GM21360 (cell line): ENCODE measurements around the gene OR1K1.
"Not testable (repeated sequence)": the region's sequence is repeated elsewhere in the genome, so short reads cannot be mapped to it uniquely, and the experiment has no call there.

Source experiments
- ATAC-seq: cut with Tn5 transposase; IDR thresholded peaks from one replicate; pipeline ENCODE4 v1.9.1; 2021; ENCODE audit warnings: mild to moderate bottlenecking, moderate library complexity; ENCODE audit not compliant: unreplicated experiment

Gene OR1K1

DNA sequence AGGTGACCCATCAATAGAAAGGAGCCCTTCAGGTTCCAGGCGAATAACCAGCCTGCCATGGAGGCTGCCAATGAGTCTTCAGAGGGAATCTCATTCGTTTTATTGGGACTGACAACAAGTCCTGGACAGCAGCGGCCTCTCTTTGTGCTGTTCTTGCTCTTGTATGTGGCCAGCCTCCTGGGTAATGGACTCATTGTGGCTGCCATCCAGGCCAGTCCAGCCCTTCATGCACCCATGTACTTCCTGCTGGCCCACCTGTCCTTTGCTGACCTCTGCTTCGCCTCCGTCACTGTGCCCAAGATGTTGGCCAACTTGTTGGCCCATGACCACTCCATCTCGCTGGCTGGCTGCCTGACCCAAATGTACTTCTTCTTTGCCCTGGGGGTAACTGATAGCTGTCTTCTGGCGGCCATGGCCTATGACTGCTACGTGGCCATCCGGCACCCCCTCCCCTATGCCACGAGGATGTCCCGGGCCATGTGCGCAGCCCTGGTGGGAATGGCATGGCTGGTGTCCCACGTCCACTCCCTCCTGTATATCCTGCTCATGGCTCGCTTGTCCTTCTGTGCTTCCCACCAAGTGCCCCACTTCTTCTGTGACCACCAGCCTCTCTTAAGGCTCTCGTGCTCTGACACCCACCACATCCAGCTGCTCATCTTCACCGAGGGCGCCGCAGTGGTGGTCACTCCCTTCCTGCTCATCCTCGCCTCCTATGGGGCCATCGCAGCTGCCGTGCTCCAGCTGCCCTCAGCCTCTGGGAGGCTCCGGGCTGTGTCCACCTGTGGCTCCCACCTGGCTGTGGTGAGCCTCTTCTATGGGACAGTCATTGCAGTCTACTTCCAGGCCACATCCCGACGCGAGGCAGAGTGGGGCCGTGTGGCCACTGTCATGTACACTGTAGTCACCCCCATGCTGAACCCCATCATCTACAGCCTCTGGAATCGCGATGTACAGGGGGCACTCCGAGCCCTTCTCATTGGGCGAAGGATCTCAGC lies at the start of gene OR1K1:
OR1K1 (plus strand) TSS at position 58 of the 995 bp plus-strand sequence; CDS start at position 58, 0 bp downstream.
- ATAC-seq, result no peak

DNA sequence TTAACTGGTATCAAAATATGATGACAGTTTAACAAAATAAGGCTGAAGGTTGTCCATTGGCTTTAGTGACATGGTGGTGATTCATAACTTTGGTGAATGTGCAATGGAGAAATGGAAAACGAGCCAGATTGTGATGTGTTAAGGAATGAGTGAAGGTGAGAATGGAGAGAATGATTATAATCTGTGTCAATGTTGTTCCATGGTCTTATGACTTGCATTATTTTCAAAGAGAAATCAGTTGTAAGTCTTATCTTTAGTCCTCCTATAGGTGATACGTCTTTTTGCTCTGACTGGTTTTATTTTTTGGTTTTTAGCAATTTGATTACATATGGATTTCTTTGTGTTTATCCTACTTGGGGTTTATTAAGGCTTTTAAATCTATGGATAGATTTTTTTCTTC lies 45.1 kb upstream of the OR1K1 start:
- ATAC-seq, result no peak

DNA sequence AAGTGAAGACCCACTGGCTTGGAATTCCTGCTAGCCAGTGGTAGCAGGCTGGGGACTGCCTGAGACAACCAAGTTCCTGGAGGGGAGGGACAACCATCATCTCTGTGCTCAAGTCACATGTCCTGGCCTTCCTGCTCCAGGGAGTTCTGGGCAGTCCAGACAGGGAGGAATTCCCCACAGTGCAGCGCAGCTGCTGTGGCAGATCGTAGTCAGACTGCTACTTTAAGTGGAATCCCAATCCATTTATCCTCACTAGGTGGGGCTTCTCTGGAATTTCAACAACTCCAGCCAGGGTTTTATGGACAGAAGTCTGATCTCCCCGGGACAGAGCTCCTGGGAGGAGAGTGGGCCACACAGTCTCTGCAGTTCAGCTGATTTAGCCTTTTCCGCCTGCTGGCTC lies 32.1 kb upstream of the OR1K1 start:
- no peak for ATAC-seq

DNA sequence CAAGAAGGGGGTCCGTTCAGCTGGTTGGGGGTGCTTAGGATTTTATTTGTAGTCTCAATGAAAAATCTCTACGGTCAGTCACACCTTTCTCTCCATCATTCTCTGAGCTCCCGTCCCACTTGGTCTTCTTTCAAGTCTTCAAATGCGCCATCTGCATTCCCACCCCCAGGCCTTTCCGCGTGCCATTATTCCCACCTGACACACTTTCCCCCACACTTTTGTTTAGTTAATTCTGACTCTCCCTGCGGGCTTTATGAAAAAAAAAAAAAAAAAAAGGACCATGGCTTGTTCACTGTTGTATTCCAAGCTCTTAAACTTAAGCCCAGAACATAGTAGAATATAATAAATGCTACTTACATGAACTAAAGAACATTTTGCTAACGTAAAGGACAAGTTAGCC lies 22.9 kb upstream of the OR1K1 start:
- no peak for ATAC-seq

DNA sequence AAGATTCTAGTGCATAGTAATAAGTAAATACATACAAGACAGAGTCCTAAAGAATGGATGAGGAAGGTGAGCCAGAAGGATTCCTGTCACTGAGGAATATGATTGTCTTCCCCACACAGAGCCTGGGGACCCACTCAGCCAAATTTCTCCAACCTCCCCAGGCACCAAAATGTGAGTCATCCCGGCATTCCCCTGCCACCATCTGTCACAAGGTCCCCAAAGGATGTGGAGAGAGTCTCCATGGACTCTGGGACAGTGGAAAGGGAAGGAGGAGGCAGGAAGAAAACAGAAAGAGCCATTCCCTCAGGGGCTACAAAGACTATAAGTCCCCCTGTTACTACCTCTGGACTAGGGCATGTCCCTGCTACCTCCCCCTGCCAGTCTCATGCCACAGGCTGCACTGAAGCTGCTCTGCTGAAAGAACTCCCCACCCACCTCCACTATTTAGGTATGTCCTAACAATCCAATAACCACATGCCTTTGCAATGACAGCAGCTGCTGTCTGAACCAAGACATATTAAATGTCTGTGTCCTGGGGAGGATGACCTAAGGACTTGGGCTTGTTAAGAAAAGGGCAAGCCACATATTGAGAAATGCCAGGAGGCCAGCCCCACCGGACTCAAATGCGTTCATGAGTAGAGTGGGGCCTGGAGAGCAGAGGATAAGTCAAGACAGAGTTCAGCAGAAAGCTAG lies 21.8 kb upstream of the OR1K1 start:
- ATAC-seq, result no peak

- no peak for ATAC-seq
Measured at GRCh38 chr9:122779181-122779580, 20.7 kb upstream of the OR1K1 start.

- ATAC-seq, result no peak
Measured at GRCh38 chr9:122780026-122780425, 19.9 kb upstream of the OR1K1 start.

- ATAC-seq, result no peak
Measured at GRCh38 chr9:122781671-122782070, 18.3 kb upstream of the OR1K1 start.

GRCh38 chr9:122785269-122785668 lies 14.7 kb upstream of the OR1K1 start:
- no peak for ATAC-seq

DNA sequence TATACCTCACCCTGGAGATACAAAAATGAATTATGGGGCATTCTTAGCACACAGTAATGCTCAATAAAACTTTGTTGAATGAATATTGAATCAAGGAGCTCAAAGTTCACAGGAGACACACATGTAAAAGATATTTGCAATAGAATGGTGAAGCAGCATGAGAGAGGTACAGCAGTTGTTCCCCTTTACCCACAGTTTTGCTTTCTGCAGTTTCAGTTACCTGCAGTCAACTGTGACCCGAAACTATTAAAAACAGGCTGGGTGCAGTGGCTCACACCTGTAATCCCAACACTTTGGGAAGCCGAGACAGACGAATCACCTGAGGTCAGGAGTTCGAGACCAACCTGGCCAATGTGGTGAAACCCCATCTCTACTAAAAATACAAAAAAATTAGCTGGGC lies 13.6 kb upstream of the OR1K1 start:
- ATAC-seq, result no peak

DNA sequence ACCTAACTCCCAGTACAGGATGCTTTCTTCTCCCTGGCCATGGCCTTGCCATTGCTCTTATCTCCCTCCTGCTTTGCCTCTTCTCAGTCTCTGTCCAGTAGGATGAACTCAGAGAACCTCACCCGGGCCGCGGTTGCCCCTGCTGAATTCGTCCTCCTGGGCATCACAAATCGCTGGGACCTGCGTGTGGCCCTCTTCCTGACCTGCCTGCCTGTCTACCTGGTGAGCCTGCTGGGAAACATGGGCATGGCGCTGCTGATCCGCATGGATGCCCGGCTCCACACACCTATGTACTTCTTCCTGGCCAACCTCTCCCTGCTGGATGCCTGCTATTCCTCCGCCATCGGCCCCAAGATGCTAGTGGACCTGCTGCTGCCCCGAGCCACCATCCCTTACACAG lies 11.1 kb upstream of the OR1K1 start, which contains the start of gene OR5C1:
OR5C1 (plus strand) TSS at position 103 of the 400 bp plus-strand sequence; CDS start at position 103, 0 bp downstream.
- no peak for ATAC-seq

- ATAC-seq, result no peak
Measured at GRCh38 chr9:122789256-122790046, 10.5 kb upstream of the OR1K1 start.

DNA sequence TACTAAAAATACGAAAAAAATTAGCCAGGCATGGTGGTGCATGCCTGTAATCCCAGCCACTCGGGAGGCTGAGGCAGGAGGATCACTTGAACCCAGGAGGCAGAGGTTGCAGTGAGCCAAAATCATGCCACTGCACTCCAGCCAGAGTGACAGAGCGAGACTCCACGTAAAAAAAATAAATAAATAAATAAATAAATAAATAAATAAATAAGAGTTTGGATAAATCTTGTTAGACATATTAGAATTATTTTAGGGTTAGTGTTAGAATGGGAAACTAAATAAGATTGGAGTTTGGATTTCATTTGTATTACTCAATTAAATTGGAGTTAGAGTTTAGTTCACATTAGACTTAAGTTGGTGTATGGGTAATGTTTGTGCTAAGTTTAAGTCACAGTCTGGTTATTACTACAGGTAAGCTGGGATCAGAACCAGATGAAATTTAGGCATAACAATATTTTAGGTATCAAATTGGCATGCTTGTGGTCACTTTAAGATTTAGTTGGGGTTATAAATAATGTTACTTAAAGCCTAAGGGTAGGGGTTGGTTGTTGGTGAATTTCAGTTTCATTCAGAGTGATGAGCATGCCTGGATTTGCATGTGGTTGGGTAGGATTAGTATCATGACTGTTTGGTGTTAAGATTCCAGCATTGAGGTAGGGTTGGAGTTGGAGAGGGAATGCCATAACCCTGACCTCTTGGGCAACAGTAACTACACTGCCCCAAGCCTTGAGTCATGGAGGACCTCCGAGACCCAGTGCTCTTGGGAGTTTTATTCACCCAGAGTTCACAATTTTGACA lies 7.9 kb upstream of the OR1K1 start:
- no peak for ATAC-seq

- no peak for ATAC-seq
Measured at GRCh38 chr9:122797316-122798063, 2.4 kb upstream of the OR1K1 start.

- no peak for ATAC-seq
Measured at GRCh38 chr9:122806661-122807060, 6.7 kb downstream of the OR1K1 start.

GRCh38 chr9:122807271-122807900 lies 7.5 kb downstream of the OR1K1 start:
- no peak for ATAC-seq

GRCh38 chr9:122808141-122808540 lies 8.2 kb downstream of the OR1K1 start:
- ATAC-seq, result no peak

- not testable (repeated sequence) for ATAC-seq
Measured at GRCh38 chr9:122809261-122809660, 9.3 kb downstream of the OR1K1 start.
